NCI-H1694 (cell line): ENCODE data around the gene TMEM205.
"Not testable (repeated sequence)": the region's sequence is repeated elsewhere in the genome, so short reads cannot be mapped to it uniquely, and the experiment has no call there.

ENCODE experiments used
- DNase-seq: peaks from one replicate; lab custom pipeline; 2025; lab: John Stamatoyannopoulos, UW

Gene TMEM205

DNA sequence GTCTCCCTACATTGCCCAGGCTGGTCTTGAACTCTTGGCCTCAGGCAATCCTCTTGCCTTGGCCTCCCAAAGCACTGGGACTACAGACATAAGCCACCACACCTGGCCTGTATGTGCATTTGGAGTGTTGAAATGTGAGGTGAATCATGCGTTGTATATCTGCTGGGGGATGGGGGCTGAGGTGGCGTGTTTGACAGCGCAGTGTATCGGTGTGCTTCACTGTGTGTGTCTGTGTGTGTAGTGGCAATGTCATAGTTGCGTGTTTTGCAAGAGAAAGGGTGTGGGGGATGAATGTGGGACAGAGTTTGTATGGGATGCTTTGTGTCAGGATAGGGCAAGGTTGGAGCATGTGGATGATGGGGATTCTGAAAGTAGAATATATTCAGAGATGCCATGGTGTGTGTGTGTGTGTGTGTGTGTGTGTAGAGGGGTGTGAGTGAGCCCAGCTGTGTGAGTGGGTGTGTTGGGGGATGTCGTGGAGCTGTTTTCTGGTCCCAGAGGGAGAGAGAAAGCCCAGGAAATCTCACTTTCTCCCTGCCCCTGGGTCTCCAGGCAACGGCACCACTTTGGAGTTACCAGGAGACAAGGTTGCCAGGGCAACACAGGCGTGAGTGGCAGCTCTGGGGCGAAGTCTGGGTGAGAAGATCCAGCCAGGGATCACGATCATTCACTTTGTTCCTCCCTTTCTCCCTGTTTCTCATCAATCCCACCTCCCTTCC lies 27.3 kb upstream of the TMEM205 start:
- DNase-seq = peak; percentile 28

- no peak for DNase-seq
Observed at GRCh38 chr19:11370744-11371143, 24.7 kb upstream of the TMEM205 start.

DNA sequence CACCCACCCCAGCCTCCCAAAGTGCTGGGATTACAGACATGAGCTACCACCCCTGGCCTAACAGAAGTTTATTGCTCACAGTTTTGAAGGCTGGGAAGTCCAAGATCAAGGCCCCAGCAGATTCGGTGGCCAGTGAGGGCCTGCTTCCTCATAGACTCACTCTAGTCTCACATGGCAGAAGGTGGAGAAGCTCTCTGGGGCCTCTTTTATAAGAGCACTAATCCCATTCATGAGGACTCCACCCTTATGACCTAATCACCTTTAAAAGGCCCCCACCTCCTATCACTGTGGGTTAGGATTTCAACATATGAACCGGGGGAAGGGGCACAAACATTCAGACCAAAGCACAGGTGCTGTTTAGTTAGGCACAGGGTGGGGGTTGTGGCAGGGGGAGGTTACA lies 21.5 kb upstream of the TMEM205 start:
- DNase-seq = no peak

DNA sequence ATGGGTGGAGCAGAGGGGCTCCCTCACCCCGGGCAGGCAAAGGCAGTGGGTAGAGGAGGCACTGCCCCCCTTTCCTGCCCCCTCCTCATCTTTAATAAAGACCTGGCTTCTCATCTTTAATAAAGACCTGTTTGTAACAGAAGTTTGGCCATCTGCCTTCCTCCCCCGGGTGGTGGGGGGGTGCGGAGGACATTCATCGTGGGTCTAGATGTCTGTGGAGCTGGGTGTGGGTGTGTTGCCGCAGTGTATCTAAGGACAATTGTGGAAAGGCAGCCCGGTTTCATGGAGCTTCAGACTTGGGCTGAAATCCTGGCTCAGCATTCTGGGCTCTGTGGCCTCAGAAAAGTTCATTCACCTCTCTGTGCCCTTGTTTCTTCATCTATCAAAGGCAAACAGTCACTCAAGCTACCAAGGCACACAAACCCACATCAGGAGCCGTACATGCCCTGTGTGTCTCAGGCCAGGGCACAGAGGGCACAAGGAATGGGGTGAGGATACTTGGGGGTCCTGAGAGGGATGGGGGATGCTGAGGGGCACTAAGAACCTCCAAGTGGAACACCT lies 19.6 kb upstream of the TMEM205 start:
- DNase-seq = no peak

DNA sequence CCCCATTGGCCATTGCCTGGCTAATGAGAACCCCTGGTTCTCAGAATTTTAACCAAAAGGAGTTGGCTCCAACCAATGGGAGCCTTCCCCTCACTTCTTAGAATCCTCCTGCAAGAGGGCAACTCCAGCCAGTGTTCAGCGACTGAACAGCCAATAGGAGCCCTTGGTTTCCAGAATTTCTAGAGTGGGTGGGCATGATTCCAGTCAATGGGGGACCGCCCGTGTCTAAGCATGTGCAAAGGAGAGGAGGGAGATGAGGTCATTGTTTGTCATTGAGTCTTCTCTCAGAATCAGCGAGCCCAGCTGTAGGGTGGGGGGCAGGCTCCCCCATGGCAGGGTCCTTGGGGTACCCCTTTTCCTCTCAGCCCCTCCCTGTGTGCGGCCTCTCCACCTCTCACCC lies 18.9 kb upstream of the TMEM205 start:
- DNase-seq = peak; percentile 13

GRCh38 chr19:11364296-11364904 lies 18.3 kb upstream of the TMEM205 start:
- no peak for DNase-seq

DNA sequence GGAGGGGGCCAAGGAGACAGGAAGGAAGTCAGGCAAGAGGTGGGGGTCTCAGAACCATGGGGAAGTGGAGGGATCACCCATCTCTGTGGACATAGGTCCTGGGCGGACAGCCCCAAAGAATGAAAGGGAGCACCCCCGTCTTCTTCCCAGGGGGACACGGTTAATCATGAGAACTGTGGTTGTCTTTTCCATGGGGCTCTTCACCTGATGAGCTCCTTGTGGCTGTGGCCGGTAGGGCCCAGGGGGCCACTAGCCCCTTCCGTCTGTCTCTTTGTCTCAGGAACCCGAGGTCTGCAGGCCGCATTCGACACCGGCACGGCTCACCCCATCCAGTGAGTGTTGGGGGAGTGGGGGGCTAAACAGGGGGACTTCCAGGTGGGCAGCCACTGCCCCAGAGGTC lies 17.8 kb upstream of the TMEM205 start:
- no peak for DNase-seq

GRCh38 chr19:11361771-11362731 lies 16.0 kb upstream of the TMEM205 start:
- no peak for DNase-seq

- DNase-seq = no peak
Observed at GRCh38 chr19:11361037-11361770, 15.1 kb upstream of the TMEM205 start.

GRCh38 chr19:11359421-11359820 lies 13.4 kb upstream of the TMEM205 start:
- no peak for DNase-seq

- DNase-seq = no peak
Observed at GRCh38 chr19:11356676-11357550, 10.8 kb upstream of the TMEM205 start.

- DNase-seq = no peak
Observed at GRCh38 chr19:11356074-11356397, 10.0 kb upstream of the TMEM205 start.

GRCh38 chr19:11355160-11356073 lies 9.3 kb upstream of the TMEM205 start, which contains the start of gene PLPPR2:
Gene PLPPR2, plus strand, starts transcription at chr19:11355432. Its CDS starts 2,242 bp downstream, at chr19:11357674.
- DNase-seq = peak; percentile 56

- not testable (repeated sequence) for DNase-seq
Observed at GRCh38 chr19:11354102-11354501, 8.0 kb upstream of the TMEM205 start.

DNA sequence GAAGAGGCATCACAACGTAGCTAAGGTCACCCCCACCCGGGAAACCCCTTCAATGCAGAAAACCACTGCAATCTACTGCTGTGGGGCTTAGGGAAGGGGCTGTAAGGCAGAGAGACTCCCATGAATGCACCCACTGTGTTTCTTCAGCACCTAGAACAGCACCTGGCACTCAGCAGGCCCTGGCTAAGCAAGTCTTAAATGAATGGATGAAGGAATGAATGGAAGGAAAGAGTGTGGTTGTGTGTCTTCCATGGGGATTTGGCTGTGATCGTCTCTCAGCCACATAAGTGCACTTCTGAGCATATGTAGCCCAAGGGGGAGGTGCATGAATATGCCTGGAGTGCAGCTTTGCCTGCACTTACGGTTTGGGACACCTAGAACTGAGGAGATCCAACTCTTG lies 3.1 kb upstream of the TMEM205 start:
- DNase-seq = no peak

DNA sequence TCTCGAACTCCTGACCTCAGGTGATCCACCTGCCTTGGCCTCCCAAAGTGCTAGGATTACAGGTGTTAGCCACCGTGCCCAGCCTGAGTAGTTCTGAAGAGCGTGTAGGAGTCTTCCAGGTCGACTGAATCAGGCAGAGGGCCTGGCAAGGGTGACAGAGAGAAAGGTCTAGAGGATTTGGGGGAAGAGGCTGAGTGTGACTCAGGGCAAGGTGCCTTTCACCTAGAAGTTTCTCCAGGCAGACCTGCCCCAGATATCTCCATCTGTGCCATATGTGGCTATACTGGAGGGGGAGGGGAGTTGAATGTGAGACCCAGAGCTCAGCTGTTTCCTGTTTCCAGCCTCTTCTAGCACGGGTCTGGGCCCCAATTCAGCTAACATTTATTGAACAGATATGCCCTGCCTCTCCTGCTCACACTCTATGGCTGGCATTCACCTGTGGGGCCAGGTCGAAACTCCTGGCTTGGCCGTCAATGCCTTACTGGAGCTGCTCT lies 1.5 kb upstream of the TMEM205 start:
- DNase-seq = no peak

- no peak for DNase-seq
Observed at GRCh38 chr19:11345122-11345803, 805 bp downstream of the TMEM205 start.

GRCh38 chr19:11342429-11342828 lies 3.6 kb downstream of the TMEM205 start:
- no peak for DNase-seq

- not testable (repeated sequence) for DNase-seq
Observed at GRCh38 chr19:11340099-11340467, 6.0 kb downstream of the TMEM205 start.
